ENCODE results near the gene USP30.
A peak's percentile ranks its signal among the peaks of the same experiment; 100 is the strongest.

The USP30 gene

GRCh38 chr12:109116611-109116949 lies 64.2 kb downstream of the USP30 start:
- DNase-seq, result no peak
- intact Hi-C loops (cut with DNase I), result no loop called here

- DNase-seq, result no peak
- intact Hi-C loops (cut with DNase I), result no loop called here
Measured at GRCh38 chr12:109120095-109120494, 67.7 kb downstream of the USP30 start.

- intact Hi-C loops (cut with DNase I), result no loop called here
- DNase-seq, result no peak
Measured at GRCh38 chr12:109120557-109120956, 68.2 kb downstream of the USP30 start.

- intact Hi-C loops (cut with DNase I), result no loop called here
- DNase-seq, result no peak
Measured at GRCh38 chr12:109121346-109121880, 69.0 kb downstream of the USP30 start.

GRCh38 chr12:109124878-109125648 lies 72.7 kb downstream of the USP30 start:
- intact Hi-C loops (cut with DNase I), result no loop called here

GRCh38 chr12:109125791-109126190 lies 73.4 kb downstream of the USP30 start:
- intact Hi-C loops (cut with DNase I), result no loop called here
- no peak for DNase-seq

More at GRCh38 chr12:109124878-109125648, 72.7 kb downstream of the USP30 start:
- no peak for DNase-seq

- intact Hi-C loops (cut with DNase I), result no loop called here
- no peak for DNase-seq
Measured at GRCh38 chr12:109126784-109127183, 74.4 kb downstream of the USP30 start.

- intact Hi-C loops (cut with DNase I), result no loop called here
- no peak for DNase-seq
Measured at GRCh38 chr12:109127533-109128242, 75.3 kb downstream of the USP30 start.

- intact Hi-C loops (cut with DNase I), result no loop called here
- DNase-seq, result no peak
Measured at GRCh38 chr12:109130297-109131153, 78.1 kb downstream of the USP30 start.

GRCh38 chr12:109131154-109132050 lies 79.0 kb downstream of the USP30 start:
- intact Hi-C loops (cut with DNase I), result no loop called here
- DNase-seq, result peak in 2 of 10 donors; percentile 18 to 87

- intact Hi-C loops (cut with DNase I), result no loop called here
- peak in 2 of 10 donors; percentile 19 to 77 for DNase-seq
Measured at GRCh38 chr12:109134186-109134917, 82.0 kb downstream of the USP30 start.

GRCh38 chr12:109137055-109137454 lies 84.7 kb downstream of the USP30 start:
- no peak for DNase-seq
- intact Hi-C loops (cut with DNase I), result no loop called here
